ENCODE measurements around the gene CXCL16. TPM values are rescaled to one million over a fixed set of nuclear protein-coding genes. Genes with fewer than 3 reads are reported as not detected.

Gene CXCL16
- total and polyA plus RNA-seq, 8 donors: 13.7 to 47.4 (median 28.8) TPM

DNA sequence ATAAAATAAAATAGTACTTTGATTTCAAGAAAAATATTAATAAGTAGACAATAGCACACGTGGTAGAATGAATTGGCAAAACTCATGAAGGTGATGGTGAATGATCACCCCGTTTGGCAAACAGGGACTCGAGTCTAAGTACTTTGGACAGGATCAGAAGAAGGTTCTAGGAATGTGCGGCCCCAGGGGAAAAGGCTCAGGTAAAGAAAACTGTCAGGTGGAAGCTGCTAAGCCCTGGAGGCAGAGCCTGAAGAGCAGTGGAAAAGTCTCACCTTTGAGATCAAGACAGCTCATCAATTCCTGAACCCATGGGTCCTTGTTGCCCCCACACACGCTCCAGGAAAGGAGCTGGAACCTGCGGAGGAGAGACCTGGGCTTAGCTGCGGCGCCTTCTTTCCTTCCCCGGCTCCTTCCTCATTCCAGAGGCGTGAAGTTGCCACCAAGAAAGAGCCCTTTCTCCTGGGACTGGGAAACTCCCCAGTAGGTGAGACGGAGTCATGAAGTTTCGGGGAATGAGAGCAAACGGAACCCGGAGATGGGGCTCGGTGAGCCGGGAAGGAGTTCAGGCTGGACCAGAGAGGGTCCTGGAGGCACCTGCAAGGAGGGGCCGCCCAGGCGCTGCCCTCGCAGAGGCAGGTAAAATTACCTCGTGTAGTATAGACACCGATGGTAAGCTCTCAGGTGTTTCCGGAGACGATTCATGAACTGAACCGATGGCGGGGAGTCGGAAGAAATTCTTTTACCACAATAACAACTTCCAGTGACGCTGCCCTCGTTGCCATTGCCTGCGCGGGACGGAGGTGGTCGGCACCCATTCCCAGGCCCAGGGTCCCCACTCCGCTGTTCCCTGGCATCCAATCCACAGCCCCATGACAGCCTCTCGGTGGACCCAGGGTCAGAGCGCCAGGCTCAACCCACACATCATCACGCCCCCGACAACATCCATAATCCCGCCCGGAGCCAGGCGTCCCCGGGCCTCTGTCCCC lies 1.3 kb downstream of the CXCL16 start:
- H3K4me1 ChIP-seq: peaks cover 11 to 52% (median 15%) of the 10 kb centered on the region in 4 donors
- H3K36me3 ChIP-seq: peaks cover 9 to 19% (median 14%) of the 10 kb centered on the region in 4 donors
- DNase-seq: peak; percentile 70 to 76
- H3K9me3 ChIP-seq: no peaks in the 10 kb centered on the region
- peak overlapping the region; percentile 32 to 86 (median 85) for H3K27ac ChIP-seq
- peaks cover 0 to 9% (median 0%) of the 10 kb centered on the region in 3 donors for H3K27me3 ChIP-seq
- TF ChIP-seq POLR2A (IDR thresholded peaks at IDR 0.05) (peak in 1 of 4 donors; percentile 51), EP300 (IDR thresholded peaks at IDR 0.05) (no peak), CTCF (IDR thresholded peaks at IDR 0.05) (no peak), POLR2AphosphoS5 (IDR thresholded peaks at IDR 0.05) (peak in 2 of 3 donors; percentile 64 to 73)
- intact Hi-C loops (cut with DNase I; ENCODE audit: low total_unique reads): loop anchor here (10.0 kb wide), 2 partner anchors 46 to 156 kb away; partner anchors contain the start of genes C17orf107, GLTPD2 and VMO1
- peak overlapping the region; percentile 66 to 76 (median 72) for H3K4me3 ChIP-seq
- 8 to 16% (median 15%) methylated on average over 31 to 41 of the region's 41 CpGs for WGBS, 5 donors

DNA sequence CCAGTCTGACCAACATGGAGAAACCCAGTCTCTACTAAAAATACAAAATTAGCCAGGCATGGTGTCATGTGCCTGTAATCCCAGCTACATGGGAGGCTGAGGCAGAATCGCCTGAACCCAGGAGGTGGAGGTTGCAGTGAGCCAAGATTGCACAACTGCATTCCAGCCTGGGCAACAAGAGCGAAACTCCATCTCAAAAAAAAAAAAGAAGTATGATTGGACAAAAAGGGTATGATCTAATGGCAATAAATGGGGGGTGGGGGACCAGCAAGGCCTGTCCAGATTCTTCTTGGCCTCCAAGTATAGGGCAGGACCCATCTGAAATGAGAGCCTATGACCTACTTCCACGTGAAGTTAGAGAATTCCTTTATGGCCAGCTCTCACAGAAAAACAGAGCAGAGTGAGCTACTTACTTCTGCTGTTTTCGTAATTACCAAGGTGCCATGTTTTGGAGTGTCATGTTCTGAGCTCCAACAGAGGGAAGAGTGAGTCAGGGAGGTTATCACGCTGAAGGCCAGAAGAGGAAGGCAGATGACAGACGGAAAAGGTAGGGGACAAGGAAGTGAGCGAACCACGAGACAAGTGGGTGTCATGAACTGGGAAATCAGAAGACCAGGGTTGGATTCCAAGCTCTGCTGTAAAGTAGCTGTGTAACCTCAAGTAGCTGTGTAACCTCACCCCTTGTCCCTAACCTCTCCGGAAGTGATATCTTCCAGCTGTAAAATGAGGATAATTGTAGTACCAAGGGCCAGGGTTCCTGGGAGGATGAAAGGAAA lies 3.7 kb downstream of the CXCL16 start:
- Histone ChIP-seq H3K36me3 (peaks cover 9 to 28% (median 22%) of the 10 kb centered on the region in 4 donors), H3K4me1 (peaks cover 16 to 70% (median 27%) of the 10 kb centered on the region in 4 donors), H3K9me3 (no peaks in the 10 kb centered on the region), H3K4me3 (no peak overlapping the region), H3K27ac (peak overlapping the region in 3 of 5 donors; percentile 13 to 59 (median 58)), H3K27me3 (peaks cover 0 to 6% (median 0%) of the 10 kb centered on the region in 3 donors)
- no peak for DNase-seq
- 71 to 78% (median 75%) methylated on average over 9 of the region's 9 CpGs for WGBS, 5 donors
- TF ChIP-seq POLR2A (IDR thresholded peaks at IDR 0.05) (no peak), CTCF (IDR thresholded peaks at IDR 0.05) (no peak), EP300 (IDR thresholded peaks at IDR 0.05) (no peak), POLR2AphosphoS5 (IDR thresholded peaks at IDR 0.05) (peak in 1 of 3 donors; percentile 38)
- intact Hi-C loops (cut with DNase I; ENCODE audit: low total_unique reads): loop anchor here (10.0 kb wide), 2 partner anchors 49 to 159 kb away; partner anchors contain the start of genes C17orf107, GLTPD2 and VMO1

- 81 to 90% (median 87%) methylated on average over 8 of the region's 8 CpGs for WGBS, 5 donors
- no peak for DNase-seq
- peak overlapping the region in 2 of 5 donors; percentile 58 to 59 for H3K27ac ChIP-seq
- H3K4me3 ChIP-seq: no peak overlapping the region
- no peaks in the 10 kb centered on the region for H3K27me3 ChIP-seq
- H3K4me1 ChIP-seq: peaks cover 16 to 69% (median 32%) of the 10 kb centered on the region in 4 donors
- H3K36me3 ChIP-seq: peaks cover 9 to 28% (median 22%) of the 10 kb centered on the region in 4 donors
- intact Hi-C loops (cut with DNase I; ENCODE audit: low total_unique reads): loop anchor here (10.0 kb wide), 2 partner anchors 50 to 160 kb away; partner anchors contain the start of genes C17orf107, GLTPD2 and VMO1
- TF ChIP-seq POLR2AphosphoS5 (IDR thresholded peaks at IDR 0.05) (no peak), CTCF (IDR thresholded peaks at IDR 0.05) (no peak), POLR2A (IDR thresholded peaks at IDR 0.05) (no peak), EP300 (IDR thresholded peaks at IDR 0.05) (no peak)
- H3K9me3 ChIP-seq: no peaks in the 10 kb centered on the region
These were observed 4.8 kb downstream of the CXCL16 start for GRCh38 chr17:4734857-4735475.
